HepG2 (cell line): ENCODE data around the gene PRDX2. TPM values are rescaled to one million over a fixed set of nuclear protein-coding genes. Genes with fewer than 3 reads are reported as not detected.
A peak's percentile ranks its signal among the peaks of the same experiment; 100 is the strongest.

Experiments used
- AGO2 ChIP-seq: fragments of 200-400 bp; formaldehyde crosslinking; optimal IDR thresholded peaks from 2 replicates; pipeline ENCODE3; 2017; ENCODE audit warnings: mild to moderate bottlenecking, low read depth, low read length, moderate library complexity
- CBX5 ChIP-seq: sonication (generic); formaldehyde crosslinking; IDR thresholded peaks from 2 replicates; pipeline ENCODE4 v1.4.0; 2020; ENCODE audit warnings: missing genetic modification reagents, borderline replicate concordance
- ERF ChIP-seq: IDR thresholded peaks from 2 replicates; pipeline ENCODE4 v1.6.1; 2018; ENCODE audit warnings: missing biosample characterization, missing genetic modification reagents
- HIVEP1 ChIP-seq: sonication (generic); formaldehyde crosslinking; IDR thresholded peaks from 2 replicates; pipeline ENCODE4 v1.4.0; 2020; ENCODE audit warnings: mild to moderate bottlenecking, missing genetic modification reagents
- HMGXB3 ChIP-seq: sonication (generic); formaldehyde crosslinking; IDR thresholded peaks from 2 replicates; pipeline ENCODE4 v1.4.0; 2020; ENCODE audit warnings: missing genetic modification reagents, borderline replicate concordance
- IKZF5 ChIP-seq: IDR thresholded peaks from 2 replicates; pipeline ENCODE4 v1.6.1; 2018; ENCODE audit warnings: missing genetic modification reagents, mild to moderate bottlenecking, missing compliant biosample characterization
- KDM2A ChIP-seq: sonication (generic); formaldehyde crosslinking; IDR thresholded peaks from 2 replicates; pipeline ENCODE4 v1.4.0; 2020; ENCODE audit warnings: low read depth, missing genetic modification reagents, borderline replicate concordance
- MYC ChIP-seq: sonication (generic); formaldehyde crosslinking; IDR thresholded peaks from 2 replicates; pipeline ENCODE4 v1.9.0; 2021; ENCODE audit warnings: missing genetic modification reagents, borderline replicate concordance
- PHB2 ChIP-seq: fragments of 450-650 bp; IDR thresholded peaks from 2 replicates; pipeline ENCODE4 v1.6.1; 2018; ENCODE audit not compliant: partially characterized antibody
- TERF1 ChIP-seq: sonication (generic); formaldehyde crosslinking; IDR thresholded peaks from 2 replicates; pipeline ENCODE4 v1.8.0; 2022; ENCODE audit warnings: mild to moderate bottlenecking, missing genetic modification reagents, moderate library complexity
- ZBTB38 ChIP-seq: sonication (generic); formaldehyde crosslinking; IDR thresholded peaks from 2 replicates; pipeline ENCODE4 v1.5.1; 2020; ENCODE audit warnings: mild to moderate bottlenecking, missing genetic modification reagents
- ZFP41 ChIP-seq: sonication (generic); formaldehyde crosslinking; IDR thresholded peaks from 2 replicates; pipeline ENCODE4 v1.4.0; 2020; ENCODE audit warnings: mild to moderate bottlenecking, missing genetic modification reagents, borderline replicate concordance
- ZNF205 ChIP-seq: IDR thresholded peaks from 2 replicates; pipeline ENCODE4 v1.6.1; 2018; ENCODE audit warnings: missing biosample characterization, missing genetic modification reagents
- ZNF235 ChIP-seq: sonication (generic); formaldehyde crosslinking; IDR thresholded peaks from 2 replicates; pipeline ENCODE4 v1.8.1; 2023; ENCODE audit warnings: mild to moderate bottlenecking, missing genetic modification reagents, borderline replicate concordance
- ZNF563 ChIP-seq: sonication (generic); formaldehyde crosslinking; IDR thresholded peaks from 2 replicates; pipeline ENCODE4 v1.8.0; 2022; ENCODE audit warnings: mild to moderate bottlenecking, moderate library complexity, missing genetic modification reagents
- ZNF574 ChIP-seq: sonication (generic); formaldehyde crosslinking; IDR thresholded peaks from 2 replicates; pipeline ENCODE4 v1.4.0; 2020; ENCODE audit warnings: missing genetic modification reagents
- ZNF709 ChIP-seq: sonication (generic); formaldehyde crosslinking; IDR thresholded peaks from 2 replicates; pipeline ENCODE4 v1.5.0; 2020; ENCODE audit warnings: mild to moderate bottlenecking, missing genetic modification reagents
- ZNF761 ChIP-seq: sonication (generic); formaldehyde crosslinking; conservative IDR thresholded peaks from 2 replicates; pipeline ENCODE4 v1.4.0; 2020; ENCODE audit warnings: mild to moderate bottlenecking, missing genetic modification reagents
- ZNF781 ChIP-seq: sonication (generic); formaldehyde crosslinking; IDR thresholded peaks from 2 replicates; pipeline ENCODE4 v1.5.1; 2020; ENCODE audit warnings: borderline replicate concordance, mild to moderate bottlenecking, missing genetic modification reagents; ENCODE audit errors: not compliant biosample characterization
- polyA plus RNA-seq, 8 experiments: library from polyadenylated mRNA; depleted of rRNA in 3 of 8; stranded (reverse) in 7 of 8; unstranded in 1 of 8; fragments of >200 nt; fragmentation: Illumina TruSeq in 4 of 8; extraction: Trizol in 4 of 8; gene quantifications; 2 replicates each; pipeline versions ENCODE4 v1.2.1 to v1.2.3, GENCODE V29; 2011 to 2016; ENCODE audit warnings: low read depth in 4 of 8, missing spikeins in 1 of 8, mixed read lengths in 1 of 8; ENCODE audit not compliant: insufficient read depth in 1 of 8
- total RNA-seq, 5 experiments: library from RNA; depleted of rRNA; stranded (reverse); fragments of >200 nt; fragmentation: Illumina TruSeq; extraction: Trizol; gene quantifications; 2 replicates each; pipeline ENCODE4 v1.2.3, GENCODE V29; 2016; ENCODE audit warnings: low read depth in 1 of 5

The PRDX2 gene
- total and polyA plus RNA-seq, 2 of the 13 experiments (the other 11 are each of a cell fraction or from before 2014, with no cell fraction given) = 218 to 381 TPM

GRCh38 chr19:12757544-12758274, 43.9 kb downstream of the PRDX2 start (continued):
- TF ChIP-seq ZFP41 (no peak), ZNF235 (CRISPR knock-in tag) (0 out of 2 replicates have a peak, but pooled peaks have one; percentile 46), CBX5 (CRISPR knock-in tag) (peak; percentile 30; the same call in 1 of the 2 replicates), KDM2A (CRISPR knock-in tag) (peak; percentile 77), ERF (CRISPR knock-in tag) (0 out of 2 replicates have a peak, but pooled peaks have one; percentile 42), HMGXB3 (CRISPR knock-in tag) (no peak), MYC (CRISPR knock-in tag) (peak; percentile 68; the same call in 1 of the 2 replicates), ZBTB38 (CRISPR knock-in tag) (peak; percentile 46; the same call in 1 of the 2 replicates), ZNF709 (CRISPR knock-in tag) (peak; percentile 70; the same call in 1 of the 2 replicates), ZNF205 (CRISPR knock-in tag) (peak; percentile 37; the same call in 1 of the 2 replicates), ZNF761 (no peak), IKZF5 (CRISPR knock-in tag) (peak; percentile 69; the same call in 1 of the 2 replicates), ZNF563 (CRISPR knock-in tag) (peak; percentile 56; the same call in 1 of the 2 replicates), HIVEP1 (CRISPR knock-in tag) (no peak), TERF1 (CRISPR knock-in tag) (no peak), AGO2 (peak; percentile 52), ZNF781 (CRISPR knock-in tag) (no peak), PHB2 (no peak), ZNF574 (peak; percentile 86)
